Epithelial cell of prostate (primary cell): ENCODE data around the gene KCNQ1OT1.

ENCODE experiments used
- DNase-seq: peaks from one replicate; pipeline ENCODE4 v3.0.0-alpha.2; 2011; ENCODE audit warnings: low read depth, low spot score
- H3K27ac ChIP-seq: fragments of 450-650 bp; 2 replicates; pipeline ENCODE4 v1.5.1; 2017; ENCODE audit warnings: mild to moderate bottlenecking

KCNQ1OT1 gene

DNA sequence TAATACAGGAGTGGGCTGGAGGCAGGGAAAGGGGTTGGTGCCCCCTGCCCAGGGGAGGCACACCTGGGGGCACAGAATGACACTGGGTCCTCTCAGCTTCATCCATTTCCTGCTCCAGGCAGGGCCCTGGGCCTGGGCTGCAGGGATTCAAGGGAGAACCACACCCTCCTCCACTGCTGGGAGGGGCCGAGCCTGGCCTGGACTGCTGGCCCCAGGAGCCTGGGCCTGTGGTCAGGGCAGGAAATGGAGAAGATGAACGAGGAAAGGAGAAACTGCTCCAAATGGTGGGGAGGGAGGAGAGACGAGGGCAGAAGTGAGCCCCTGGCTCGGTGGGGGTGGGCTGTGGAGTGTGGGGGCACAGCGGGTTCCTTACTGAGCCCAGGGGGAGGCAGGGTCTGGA, 38.1 kb upstream of the KCNQ1OT1 start:
- DNase-seq, result no peak
- H3K27ac ChIP-seq, result no peak overlapping the region

DNA sequence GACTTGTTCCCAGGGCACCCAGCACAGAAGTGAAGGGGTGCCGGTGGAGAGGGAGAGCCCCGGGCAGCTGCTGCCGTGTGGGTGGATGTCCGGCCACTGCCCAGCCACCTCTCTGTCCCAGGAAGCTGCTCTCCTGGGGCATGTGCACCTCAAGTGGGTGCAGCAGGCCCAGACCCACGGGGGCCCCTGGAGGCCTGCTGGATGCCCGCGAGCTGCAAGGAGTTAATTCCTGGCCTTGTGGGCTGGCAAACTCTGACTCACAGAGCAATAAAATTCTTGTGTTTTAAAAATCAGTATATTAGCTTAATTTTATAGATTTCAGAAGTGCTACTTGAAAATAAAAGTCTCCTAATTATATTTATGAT, 37.4 kb upstream of the KCNQ1OT1 start:
- H3K27ac ChIP-seq, result no peak overlapping the region
- DNase-seq, result no peak

DNA sequence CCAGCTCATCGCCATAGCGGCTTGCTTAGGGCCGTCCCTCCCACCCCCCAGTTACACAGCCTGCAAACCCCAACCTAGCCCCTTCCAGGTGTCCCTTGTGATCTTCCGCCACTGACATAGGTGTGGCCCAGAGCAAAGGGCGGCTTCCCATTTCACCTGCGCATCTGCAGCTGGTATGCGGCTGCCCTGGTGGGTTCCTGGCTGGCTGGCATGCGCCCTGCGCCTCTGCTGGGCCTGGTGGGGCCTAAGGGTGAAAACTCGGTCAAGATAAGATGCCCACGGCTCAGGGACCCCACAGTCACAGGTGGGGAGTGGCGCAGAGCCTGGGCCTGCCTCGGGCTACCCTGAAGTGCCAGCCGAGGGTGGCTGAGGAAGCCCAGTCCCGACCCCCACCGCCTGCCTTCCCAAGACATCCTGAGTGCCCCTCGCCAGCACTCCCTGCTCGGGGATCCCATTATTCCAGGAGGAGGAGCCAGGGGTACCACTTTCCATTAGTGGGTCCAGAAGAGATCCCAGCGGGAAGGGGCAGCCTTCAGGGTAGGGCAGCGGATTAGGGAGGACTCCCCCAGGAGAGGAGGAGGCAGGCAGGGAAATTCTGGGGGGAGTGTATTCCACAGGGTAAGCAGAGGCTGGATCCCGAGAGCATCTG, 36.9 kb upstream of the KCNQ1OT1 start:
- no peak for DNase-seq
- no peak overlapping the region for H3K27ac ChIP-seq

DNA sequence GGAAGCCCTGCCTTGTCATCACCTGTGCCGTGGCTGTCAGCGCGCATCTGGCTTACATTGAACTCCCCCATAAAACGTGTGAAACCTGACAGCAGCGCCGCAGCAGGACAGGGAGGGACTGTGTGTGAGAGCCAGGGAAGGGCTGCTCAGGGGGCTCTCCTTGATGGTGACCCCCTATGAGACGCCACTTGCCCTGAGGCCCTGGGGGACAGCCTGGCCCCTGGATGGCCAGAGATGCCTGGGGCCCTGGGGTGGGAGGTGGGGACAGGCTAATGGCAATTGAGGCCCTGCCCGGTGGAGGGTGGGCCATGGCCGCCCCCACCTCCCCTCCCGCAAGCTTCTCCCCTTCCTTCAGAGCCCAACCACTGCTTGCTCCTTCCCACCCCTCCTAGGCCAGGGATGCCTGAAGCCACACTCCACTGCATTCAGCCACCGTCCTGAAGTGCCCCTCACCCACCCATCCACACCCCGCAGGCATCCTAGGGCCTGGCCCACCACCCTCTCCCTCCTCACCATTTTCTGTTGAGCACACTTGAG, 35.3 kb upstream of the KCNQ1OT1 start:
- no peak for DNase-seq
- no peak overlapping the region for H3K27ac ChIP-seq

DNA sequence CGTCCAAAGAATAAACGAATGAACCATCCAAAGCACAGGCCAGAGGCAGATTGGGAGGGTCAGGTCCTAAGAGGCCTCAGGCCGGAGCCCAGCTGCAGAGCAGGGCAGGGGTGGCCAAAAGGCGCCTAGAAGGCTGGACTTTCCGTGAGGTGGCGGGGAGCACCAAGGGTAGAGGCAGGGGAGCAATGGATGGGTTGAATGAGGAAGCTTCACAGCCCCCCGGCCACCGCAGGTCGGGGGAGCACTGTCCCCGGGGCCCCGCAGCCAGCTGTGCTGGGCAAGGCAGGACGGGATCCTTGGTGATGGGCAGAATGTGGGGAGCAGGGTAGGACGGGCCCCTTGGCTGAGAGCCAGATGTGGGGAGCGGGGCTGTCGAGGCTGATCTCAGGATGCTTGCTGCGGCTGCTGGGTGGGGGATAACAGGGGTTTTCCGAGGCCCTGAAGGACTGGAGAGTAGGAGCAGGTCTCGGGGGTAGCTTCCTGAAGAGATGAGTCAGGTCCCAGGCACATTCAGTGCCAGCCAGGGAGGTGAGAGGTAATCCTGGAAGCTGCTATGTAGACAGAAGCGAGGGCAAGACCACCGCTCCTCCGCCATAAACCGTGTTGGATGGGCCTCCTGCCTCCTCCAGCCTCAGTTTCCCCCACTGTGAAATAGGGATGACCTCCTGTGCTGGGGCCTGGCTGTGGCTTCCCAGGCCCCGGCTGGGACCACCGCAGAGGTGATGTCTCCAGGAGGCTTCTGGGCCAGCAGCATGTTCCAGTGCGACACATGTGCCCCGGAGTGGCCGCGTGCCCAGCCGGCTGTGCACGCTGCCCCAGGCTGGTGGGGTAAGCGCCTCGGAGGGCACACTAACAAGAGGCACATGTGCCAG, 34.6 kb upstream of the KCNQ1OT1 start:
- no peak overlapping the region for H3K27ac ChIP-seq

DNA sequence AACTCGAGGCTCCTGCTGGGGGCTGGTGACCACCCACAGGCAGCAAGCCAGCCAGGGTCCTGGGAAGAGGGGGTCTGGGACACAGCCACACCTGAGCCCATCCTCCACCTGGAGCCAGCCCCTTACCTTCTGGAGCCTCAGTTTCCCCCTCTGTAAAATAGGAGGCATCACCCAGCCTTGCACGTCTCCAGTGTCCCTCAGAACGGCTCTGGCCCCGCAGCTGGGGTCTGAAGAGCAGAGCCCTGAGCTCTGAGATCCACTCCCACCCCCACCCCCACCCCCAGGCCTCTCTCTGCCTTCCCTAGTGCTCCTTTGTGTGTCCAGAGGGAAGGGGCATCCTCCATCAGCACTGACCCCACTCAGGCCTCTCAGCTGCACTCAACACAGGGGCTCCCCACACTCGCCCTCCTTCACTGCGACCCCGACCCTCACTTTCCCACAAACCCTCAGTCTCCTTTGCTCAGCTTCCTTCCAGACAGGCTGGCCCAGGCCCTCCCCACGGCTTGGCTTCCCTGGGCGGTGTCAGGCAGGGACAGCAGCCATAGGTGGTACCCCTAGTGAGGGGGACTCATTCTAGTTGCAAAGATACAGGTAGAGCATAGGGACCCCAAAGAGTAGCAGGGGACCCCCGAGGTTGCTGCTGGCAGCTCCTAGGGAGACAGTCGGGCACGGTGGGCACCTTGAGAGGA, 33.3 kb upstream of the KCNQ1OT1 start:
- no peak for DNase-seq
- no peak overlapping the region for H3K27ac ChIP-seq

More for the DNA sequence above, 34.6 kb upstream of the KCNQ1OT1 start:
- no peak for DNase-seq

DNA sequence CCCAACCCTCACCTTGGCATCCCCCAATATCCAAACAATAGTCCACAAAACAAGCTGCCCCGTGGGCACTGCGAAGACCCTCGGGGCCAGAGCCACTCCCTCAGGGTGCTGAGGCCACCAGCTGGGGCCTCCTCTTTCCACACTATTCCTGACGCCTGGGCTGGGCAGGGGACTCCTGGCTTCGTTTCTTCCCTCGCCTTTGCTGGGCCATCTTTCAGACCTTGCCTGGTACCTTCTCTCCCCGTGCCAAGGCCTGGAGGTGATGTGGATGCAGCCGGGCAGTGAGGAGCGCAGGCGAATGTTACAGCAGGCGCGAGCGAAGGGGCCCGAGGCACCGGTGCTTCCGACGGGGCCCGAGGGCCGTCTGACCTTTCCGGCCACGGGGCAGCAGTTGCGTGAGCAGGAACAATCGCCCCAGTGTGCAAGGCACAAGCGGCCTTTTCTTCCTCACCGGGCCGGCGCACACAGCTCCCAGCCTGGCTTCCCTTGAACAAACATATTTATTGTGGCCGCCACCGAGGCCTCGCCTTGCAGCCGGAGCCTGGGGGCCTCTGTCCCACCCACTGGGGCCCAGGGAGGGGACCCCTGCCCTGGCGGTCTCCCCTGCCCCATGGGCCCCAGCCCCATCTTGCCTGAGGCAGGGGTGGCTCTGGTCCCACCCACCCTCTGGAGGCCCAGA, 32.6 kb upstream of the KCNQ1OT1 start:
- DNase-seq, result no peak
- no peak overlapping the region for H3K27ac ChIP-seq

DNA sequence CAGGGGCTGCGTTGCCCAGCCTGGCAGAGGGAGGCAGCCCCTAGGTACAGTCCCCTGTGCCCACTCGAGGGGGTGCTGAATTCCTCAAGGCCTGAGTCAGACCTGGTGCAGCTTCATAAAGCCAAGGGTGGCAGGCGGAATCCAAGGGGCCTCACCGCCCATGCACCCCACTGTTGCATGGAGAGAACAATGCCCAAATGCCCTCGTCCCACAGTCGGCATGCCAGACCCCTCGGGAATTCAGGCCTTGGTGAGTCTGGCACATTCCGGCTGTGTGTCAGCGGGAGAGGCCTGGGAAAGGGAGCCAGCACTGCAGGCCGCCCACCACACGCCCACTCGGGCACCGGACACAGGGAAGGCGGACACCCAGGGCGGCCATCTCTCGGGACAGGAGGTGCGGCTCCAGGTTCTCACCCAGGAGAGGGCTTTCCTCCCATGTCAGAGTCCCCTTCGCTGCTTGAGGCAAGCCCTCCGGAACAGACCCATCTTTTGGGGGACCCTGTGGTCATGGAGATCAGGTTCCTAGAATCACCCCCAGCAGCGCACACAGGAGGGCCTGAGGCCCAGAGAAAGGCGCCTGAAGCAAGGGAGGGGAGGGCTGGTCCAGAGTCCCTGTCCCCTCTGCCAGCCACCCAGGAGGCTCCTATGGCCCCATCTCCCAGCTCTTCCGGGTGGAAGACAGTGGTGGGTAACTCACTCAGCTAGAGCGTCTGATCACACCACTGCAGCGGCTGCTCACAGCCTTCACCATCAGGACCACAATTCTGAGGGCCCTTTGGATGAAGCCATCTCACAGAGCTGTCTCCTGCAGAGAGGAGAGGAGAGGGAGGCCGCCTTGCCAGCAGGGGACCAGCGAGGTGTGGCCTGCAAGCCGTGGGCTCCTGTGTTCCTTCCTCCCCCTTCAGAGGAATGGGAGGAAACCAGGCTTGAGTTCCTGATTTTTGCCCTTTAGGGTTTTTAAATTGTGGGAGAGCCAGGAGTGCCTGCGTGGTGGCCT, 31.6 kb upstream of the KCNQ1OT1 start:
- H3K27ac ChIP-seq, result no peak overlapping the region
- DNase-seq, result no peak

DNA sequence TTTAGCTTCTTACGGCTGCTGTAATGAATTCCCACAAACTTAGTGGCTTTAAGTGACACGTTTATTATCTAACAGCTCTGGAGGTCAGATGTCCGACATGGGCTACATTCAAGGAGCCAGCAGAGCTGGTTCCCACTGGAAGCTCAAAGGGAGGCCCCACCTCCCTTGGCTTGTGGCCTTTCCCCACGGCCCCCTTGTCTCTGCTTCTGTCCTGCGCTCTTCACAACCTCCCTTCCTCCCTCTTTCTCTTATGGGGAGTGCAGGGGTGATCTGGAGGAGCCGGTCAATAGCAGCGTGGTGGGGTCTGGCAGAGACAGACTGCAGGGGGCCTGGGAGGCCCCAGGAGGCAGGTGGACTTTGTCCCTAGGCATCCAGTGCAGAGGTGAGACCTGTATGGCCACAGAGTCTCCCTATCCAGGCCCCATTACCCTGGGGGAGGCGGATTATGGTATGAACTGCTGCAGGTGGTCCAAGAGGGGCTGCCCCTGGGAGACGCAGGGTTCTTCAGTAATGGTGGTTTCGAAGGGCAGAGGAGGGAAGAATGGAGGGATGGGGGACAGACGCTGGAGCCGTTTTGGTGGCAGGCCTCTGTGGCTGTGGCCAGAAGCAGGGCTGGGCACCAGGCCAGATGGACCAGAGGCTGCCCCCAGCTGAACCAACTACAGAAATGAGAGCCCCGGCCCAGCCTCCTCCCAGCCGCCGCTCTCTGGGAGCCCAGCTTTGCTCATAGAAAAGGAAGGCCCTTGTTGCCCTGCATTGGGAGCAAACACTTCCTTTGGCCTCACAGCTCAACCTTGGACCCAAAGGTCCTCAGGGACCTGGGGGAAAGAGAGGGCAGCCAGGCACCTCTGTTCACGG, 30.7 kb upstream of the KCNQ1OT1 start:
- DNase-seq, result no peak
- H3K27ac ChIP-seq, result no peak overlapping the region

DNA sequence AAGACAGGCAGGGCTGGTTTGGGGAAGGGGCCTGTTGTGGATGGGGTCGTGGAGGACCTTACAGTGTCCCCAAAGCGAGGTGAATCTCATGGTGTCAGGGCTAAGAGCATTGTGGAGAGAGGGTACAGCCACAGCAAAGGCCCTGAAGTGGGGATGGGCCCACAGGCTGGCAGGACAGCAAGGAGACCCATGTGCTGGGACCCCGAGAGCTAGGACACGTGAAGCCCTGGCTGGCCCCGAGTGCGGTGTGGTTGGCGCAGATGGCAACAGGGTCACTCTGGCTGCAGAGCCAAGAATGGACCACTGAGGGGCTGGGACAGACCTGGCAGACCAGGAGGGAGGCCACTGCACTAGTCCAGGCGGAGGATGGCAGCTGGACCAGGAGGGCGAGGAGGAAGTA, 30.0 kb upstream of the KCNQ1OT1 start:
- no peak overlapping the region for H3K27ac ChIP-seq

DNA sequence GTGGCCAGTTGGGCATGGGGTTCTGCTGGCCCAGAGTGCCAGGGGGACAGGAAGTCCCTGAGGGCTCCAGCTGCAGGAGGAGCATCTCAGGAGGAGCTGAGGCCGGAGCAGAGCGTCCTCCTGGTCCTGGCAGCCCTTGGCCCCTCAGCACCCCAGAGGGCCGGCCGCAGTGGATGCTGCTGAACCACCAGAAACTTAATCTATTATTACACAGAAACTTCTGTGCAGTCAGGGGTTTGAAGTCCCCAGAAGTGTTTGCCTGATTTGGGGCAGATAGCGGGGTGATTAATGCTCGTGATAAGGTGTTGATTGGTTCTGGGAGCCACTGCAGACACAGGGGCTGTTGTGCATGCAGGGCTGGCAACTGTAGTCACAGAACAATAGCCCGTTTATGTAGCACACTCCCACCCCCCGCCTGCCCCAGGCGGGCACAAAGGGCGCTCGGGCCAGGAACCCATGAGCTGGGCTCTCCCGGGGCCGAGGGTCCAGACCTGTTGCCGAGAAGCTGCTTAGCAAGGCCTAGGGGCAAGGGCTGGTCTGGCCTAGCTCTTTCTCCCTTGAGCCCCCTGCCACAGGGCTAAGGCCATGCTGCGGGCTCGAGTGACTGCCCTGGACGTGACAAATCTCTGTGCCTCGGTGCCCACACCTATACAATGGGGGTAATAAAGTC, 29.0 kb upstream of the KCNQ1OT1 start:
- no peak for DNase-seq
- H3K27ac ChIP-seq, result no peak overlapping the region

More for the DNA sequence above, 30.0 kb upstream of the KCNQ1OT1 start:
- no peak for DNase-seq

DNA sequence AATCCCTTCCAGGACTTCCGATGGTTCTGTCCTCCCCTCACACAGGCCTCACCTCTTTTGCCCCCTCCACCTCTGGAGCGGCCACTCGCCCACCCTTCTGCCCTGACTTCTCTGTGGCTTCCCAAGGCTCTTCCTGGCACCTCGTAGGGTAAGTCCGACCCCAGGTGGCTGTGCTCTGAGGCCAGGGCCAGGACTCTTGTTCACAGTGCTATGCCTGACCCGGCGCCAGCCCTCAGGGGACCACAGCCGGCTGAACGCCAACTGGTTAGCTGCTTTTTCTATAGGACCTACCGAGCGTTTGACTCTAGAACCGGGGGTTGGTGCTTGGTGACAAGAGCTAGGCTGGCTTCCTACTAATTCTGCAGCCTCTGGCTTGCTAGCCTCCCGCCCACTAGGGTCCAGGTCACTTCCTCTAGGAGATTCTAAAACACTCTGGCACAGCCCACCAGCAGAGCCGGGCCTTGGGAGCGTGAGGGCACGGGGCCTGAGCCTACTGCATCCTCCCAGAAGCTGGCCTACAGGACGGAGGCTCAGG, 28.4 kb upstream of the KCNQ1OT1 start:
- no peak overlapping the region for H3K27ac ChIP-seq
- DNase-seq, result no peak

DNA sequence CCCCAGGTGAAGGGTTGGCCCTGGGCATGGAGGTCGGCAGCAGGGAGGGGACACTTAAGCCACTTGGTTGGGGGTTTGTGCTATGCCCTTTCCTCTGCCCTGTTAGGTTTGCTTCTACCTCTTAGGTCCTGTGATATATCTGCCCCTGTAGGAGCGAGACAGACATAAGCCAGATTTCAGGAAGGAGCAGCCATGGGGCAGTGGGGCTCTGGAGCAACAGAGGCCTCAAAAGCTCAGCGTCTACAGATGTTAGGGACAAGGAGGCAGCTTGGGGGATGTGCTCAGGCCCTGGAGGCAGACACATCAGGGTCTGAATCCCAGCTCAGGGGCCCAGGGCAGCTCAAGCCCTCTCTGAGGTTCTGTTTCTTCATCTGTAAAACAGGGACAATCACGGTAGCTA, 27.2 kb upstream of the KCNQ1OT1 start:
- no peak for DNase-seq
- no peak overlapping the region for H3K27ac ChIP-seq

DNA sequence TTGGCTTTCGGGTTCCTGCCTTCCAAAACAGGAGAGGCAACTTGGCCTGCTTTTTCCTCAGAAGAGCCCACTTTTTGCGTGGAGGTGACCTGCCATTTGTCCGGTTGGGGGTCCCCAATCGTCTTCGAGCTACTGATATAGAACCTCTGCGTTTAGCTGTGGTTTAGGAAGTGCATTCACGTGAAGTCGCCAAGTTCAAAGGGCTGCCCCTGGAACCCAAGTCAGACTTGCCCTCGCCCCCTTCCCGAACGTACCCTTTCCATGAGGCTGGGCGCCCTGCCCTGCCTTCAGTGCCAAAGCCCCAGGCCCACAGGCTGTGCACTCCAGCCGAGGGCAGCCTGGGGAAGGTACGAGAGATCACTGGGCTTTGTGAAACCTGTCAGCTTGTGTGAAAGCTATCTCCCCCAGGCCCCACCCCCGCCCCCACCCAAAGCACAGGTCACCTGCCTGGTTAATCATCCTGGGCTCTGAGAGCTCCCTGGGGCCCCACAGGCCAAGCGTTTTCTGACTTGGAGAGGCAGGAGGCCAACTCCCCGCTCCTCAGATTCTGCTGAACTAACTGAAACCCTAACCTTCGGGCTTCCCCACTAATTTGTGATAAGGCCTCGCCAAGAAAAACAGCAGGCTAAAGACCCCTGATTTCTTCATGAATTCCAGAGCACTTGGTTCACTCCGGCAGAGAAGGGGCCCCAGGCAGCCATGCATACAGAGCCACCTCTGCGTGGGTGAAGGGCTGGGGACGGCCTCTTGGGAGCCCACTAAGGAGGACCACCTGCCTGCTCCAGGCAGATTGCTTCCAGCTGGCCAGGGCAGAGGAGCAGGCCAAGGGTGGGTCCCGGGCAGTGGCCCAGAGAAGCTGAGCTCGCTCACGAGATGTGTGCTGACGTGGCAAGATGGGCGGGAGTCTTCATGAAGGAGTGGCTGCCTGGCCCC, 25.8 kb upstream of the KCNQ1OT1 start:
- H3K27ac ChIP-seq, result no peak overlapping the region
- DNase-seq, result no peak

DNA sequence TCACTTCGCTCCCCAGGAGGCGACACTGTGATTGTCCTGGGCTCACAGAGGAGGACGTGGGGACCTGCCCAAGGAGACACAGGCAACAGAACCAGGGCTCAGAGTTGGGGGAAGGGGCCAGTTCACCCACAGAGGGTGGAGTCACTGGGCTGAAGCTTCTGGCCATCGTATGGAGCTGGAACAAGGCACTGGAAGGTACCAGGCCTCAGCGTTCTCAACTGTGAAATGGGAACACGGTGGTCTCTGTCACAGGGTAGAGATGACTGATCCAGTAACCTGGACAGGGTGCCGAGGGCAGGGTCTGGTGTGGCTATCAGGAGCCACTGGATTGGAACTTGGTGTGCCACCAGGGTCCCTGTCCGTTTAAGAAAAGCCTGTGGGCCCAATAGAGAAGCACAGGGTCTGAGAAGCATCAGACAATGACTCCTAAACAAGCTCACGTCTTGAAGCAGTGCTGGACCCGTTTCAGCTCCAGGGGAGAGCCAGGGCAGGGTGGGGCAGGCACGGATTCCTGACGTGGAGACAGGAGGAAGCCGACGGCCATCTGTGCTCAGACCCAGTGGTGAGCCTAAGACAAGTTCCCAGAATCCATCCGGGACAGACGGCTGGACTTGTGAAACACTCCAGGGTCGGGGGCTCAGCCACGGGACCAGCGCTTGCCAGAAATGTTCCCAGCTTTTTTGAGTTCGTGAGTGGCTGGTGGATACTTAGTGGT, 25.0 kb upstream of the KCNQ1OT1 start:
- H3K27ac ChIP-seq, result no peak overlapping the region

DNA sequence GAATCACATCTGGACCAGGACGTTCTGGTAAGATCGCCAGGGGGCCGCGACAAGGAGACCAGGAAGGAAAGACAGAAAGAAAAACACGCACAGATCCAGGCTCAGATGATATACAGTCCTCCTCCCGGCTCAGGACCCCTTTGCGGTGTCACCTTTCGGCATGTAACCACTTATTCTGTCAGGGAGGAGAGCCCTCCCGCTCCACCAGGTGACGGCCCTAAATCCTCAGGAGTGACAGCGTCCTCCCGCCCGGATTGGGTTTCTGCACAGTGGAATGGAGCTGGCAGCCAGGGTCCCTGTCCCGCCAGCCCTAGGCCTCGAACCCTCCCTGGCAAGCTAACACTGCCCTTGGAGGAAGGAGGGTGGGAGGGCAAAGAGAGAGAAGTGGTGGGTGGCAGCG, 24.3 kb upstream of the KCNQ1OT1 start:
- H3K27ac ChIP-seq, result no peak overlapping the region
- no peak for DNase-seq

More for the DNA sequence above, 25.0 kb upstream of the KCNQ1OT1 start:
- no peak for DNase-seq
